Endothelial cell of umbilical vein (primary cell): Measurements from ENCODE around the gene RANGAP1. TPM values are rescaled to one million over a fixed set of nuclear protein-coding genes. Genes with fewer than 3 reads are reported as not detected.

Source experiments
- BruUV-seq: library from RNA; stranded (reverse); fragments of 400-500 nt; replicated peaks from 2 replicates; lab custom pipeline; 2021; lab: Mats Ljungman, UMichigan
- CTCF ChIA-PET: fragments of 300-600, 350-600 bp; sonication (Branson Sonifier 250); formaldehyde crosslinking; loops from one replicate; lab custom pipeline; 2021; ENCODE audit warnings: antibody characterized with exemption, inconsistent platforms; lab: Charles Lee
- POLR2A ChIA-PET: fragments of 300-600, 350-600 bp; sonication (Branson Sonifier 250); formaldehyde crosslinking; loops from one replicate; lab custom pipeline; 2021; ENCODE audit warnings: antibody characterized with exemption, inconsistent platforms; lab: Charles Lee
- DNase-seq: peaks from one replicate; pipeline ENCODE4 v3.0.0-alpha.2; 2011; ENCODE audit warnings: low read depth, low spot score
- FAIRE-seq: peaks from 2 replicates; lab custom pipeline; 2011; peaks lifted over from hg19 to GRCh38; lab: Jason Lieb, UNC
- H2AFZ ChIP-seq: 2 replicates; pipeline ENCODE4 v1.6.0; 2012; ENCODE audit warnings: low read depth, low read length, control low read depth, inconsistent platforms
- H3K27ac ChIP-seq: 2 replicates; pipeline ENCODE4 v1.5.1; 2011; ENCODE audit warnings: low read depth, mild to moderate bottlenecking, control low read depth, low read length, moderate library complexity; ENCODE audit not compliant: insufficient read depth
- H3K27me3 ChIP-seq, 2 experiments: 2 replicates each; pipeline versions ENCODE4 v1.6.0 to v1.6.1; 2011; ENCODE audit warnings: low read length in 2 of 2, mixed read lengths in 1 of 2; ENCODE audit not compliant: control insufficient read depth in 2 of 2, insufficient read depth in 2 of 2
- H3K36me3 ChIP-seq, 2 experiments: 2 replicates in 1 of 2; 3 replicates in 1 of 2; pipeline ENCODE4 v1.5.1; 2011; ENCODE audit warnings: low read length in 2 of 2, mild to moderate bottlenecking in 1 of 2, moderate library complexity in 1 of 2; ENCODE audit not compliant: control insufficient read depth in 2 of 2, insufficient read depth in 2 of 2; ENCODE audit errors: extremely low read depth in 1 of 2
- H3K4me1 ChIP-seq: 3 replicates; pipeline ENCODE4 v1.5.1; 2011; ENCODE audit warnings: mild to moderate bottlenecking, low read length; ENCODE audit not compliant: control insufficient read depth, insufficient read depth; ENCODE audit errors: extremely low read depth
- H3K4me2 ChIP-seq: 2 replicates; pipeline ENCODE4 v1.6.1; 2011; ENCODE audit warnings: low read length, control low read depth, mixed read lengths; ENCODE audit not compliant: insufficient read depth
- H3K4me3 ChIP-seq, 3 experiments: fragments of 200-600 bp in 1 of 3; sonication (generic), shearing (Covaris generic) in 1 of 3; replicated peaks in 1 of 3; 2 replicates each; pipeline ENCODE4 v1.5.1; 2011 to 2016; ENCODE audit warnings: control low read depth in 3 of 3, low read length in 3 of 3, mild to moderate bottlenecking in 2 of 3, inconsistent platforms in 1 of 3, low read depth in 1 of 3, moderate library complexity in 1 of 3; ENCODE audit not compliant: insufficient read depth in 1 of 3
- H3K79me2 ChIP-seq: 2 replicates; pipeline ENCODE4 v1.6.0; 2012; ENCODE audit warnings: low read length, inconsistent platforms; ENCODE audit not compliant: control insufficient read depth, insufficient read depth
- H3K9ac ChIP-seq: replicated peaks from 2 replicates; pipeline ENCODE3; 2011; ENCODE audit warnings: low read length, control low read depth; ENCODE audit not compliant: insufficient read depth; ENCODE audit errors: extremely low read depth
- H3K9me1 ChIP-seq: replicated peaks from 3 replicates; pipeline ENCODE4 v1.6.0; 2011; ENCODE audit warnings: mild to moderate bottlenecking, low read length; ENCODE audit not compliant: control insufficient read depth, insufficient read depth; ENCODE audit errors: extremely low read depth
- H3K9me3 ChIP-seq: replicated peaks from 2 replicates; pipeline ENCODE4 v1.5.1; 2012; ENCODE audit warnings: low read length, inconsistent platforms; ENCODE audit not compliant: control insufficient read depth, insufficient read depth
- H4K20me1 ChIP-seq: replicated peaks from 2 replicates; pipeline ENCODE3; 2011; ENCODE audit warnings: mild to moderate bottlenecking, low read length; ENCODE audit not compliant: control insufficient read depth, insufficient read depth; ENCODE audit errors: extremely low read depth
- EZH2 ChIP-seq: IDR thresholded peaks from 2 replicates; pipeline ENCODE4 v1.6.1; 2012; ENCODE audit warnings: borderline replicate concordance, low read depth, mild to moderate bottlenecking, moderate library complexity, low read length, inconsistent platforms; ENCODE audit not compliant: severe bottlenecking
- FOS ChIP-seq: IDR thresholded peaks from 2 replicates; pipeline ENCODE4 v1.6.1; 2011; ENCODE audit warnings: mild to moderate bottlenecking, low read length, moderate library complexity, borderline replicate concordance; ENCODE audit not compliant: insufficient read depth
- GATA2 ChIP-seq: IDR thresholded peaks from 2 replicates; pipeline ENCODE4 v1.7.0; 2011; ENCODE audit warnings: low read depth, mild to moderate bottlenecking, moderate library complexity, mixed read lengths, low read length; ENCODE audit not compliant: insufficient read length, insufficient read depth
- JUN ChIP-seq: IDR thresholded peaks from 2 replicates; pipeline ENCODE4 v1.6.1; 2011; ENCODE audit warnings: borderline replicate concordance, low read depth; ENCODE audit not compliant: insufficient read length, insufficient read depth
- MYC ChIP-seq: IDR thresholded peaks from one replicate; pipeline ENCODE4 v1.6.1; 2011; ENCODE audit warnings: mild to moderate bottlenecking, low read depth, low read length
- POLR2A ChIP-seq: IDR thresholded peaks from 2 replicates; pipeline ENCODE4 v1.6.1; 2012; ENCODE audit warnings: low read depth, mild to moderate bottlenecking, control low read depth, low read length
- POLR2AphosphoS5 ChIP-seq: IDR thresholded peaks from 2 replicates; pipeline ENCODE4 v1.6.1; 2012; ENCODE audit warnings: low read depth, mild to moderate bottlenecking, control low read depth, low read length, moderate library complexity; ENCODE audit not compliant: insufficient read depth
- dilution Hi-C: fragments of 300-500 bp; cut with MboI; formaldehyde crosslinking; loops from one replicate; pipeline ENCODE4 v1.15.0; 2019; ENCODE audit warnings: low sequenced_read_pairs; ENCODE audit not compliant: extremely low pct_ligation_motif_present
- intact Hi-C: fragments of 100-400 bp; cut with micrococcal nuclease; formaldehyde crosslinking; loops from one replicate; pipeline ENCODE4 v1.10.0; 2022
- polyA plus RNA-seq, 4 experiments: library from polyadenylated mRNA; depleted of rRNA in 3 of 4; stranded (reverse) in 3 of 4; unstranded in 1 of 4; fragments of >200 nt; gene quantifications; 2 replicates each; pipeline versions ENCODE4 v1.2.1 to v1.2.3, GENCODE V29; 2011 to 2012; ENCODE audit warnings: missing spikeins in 1 of 4
- total RNA-seq: library from RNA; stranded (reverse); gene quantifications from 2 replicates; pipeline ENCODE4 v1.2.3, GENCODE V29; 2021
- TF ChIP-seq, protein P1 (sequence below): IDR thresholded peaks from 2 replicates; pipeline ENCODE4 v1.6.1; 2011; ENCODE audit not compliant: insufficient read depth, insufficient read length
- TF ChIP-seq, protein P2 (sequence below), 2 donors: IDR thresholded peaks; 1 replicate in 1 of 2; 2 replicates in 1 of 2; pipeline ENCODE4 v1.5.1; 2011; ENCODE audit warnings: low read length in 2 of 2, mild to moderate bottlenecking in 2 of 2, moderate library complexity in 2 of 2, control low read depth in 1 of 2, inconsistent platforms in 1 of 2, low read depth in 1 of 2; ENCODE audit not compliant: insufficient read depth in 1 of 2; ENCODE audit errors: extremely low read depth in 1 of 2

The RANGAP1 gene
- total and polyA plus RNA-seq, 2 donors (not counting 3 experiments of a cell fraction or from before 2014, with no cell fraction given): 169 to 182 TPM

DNA sequence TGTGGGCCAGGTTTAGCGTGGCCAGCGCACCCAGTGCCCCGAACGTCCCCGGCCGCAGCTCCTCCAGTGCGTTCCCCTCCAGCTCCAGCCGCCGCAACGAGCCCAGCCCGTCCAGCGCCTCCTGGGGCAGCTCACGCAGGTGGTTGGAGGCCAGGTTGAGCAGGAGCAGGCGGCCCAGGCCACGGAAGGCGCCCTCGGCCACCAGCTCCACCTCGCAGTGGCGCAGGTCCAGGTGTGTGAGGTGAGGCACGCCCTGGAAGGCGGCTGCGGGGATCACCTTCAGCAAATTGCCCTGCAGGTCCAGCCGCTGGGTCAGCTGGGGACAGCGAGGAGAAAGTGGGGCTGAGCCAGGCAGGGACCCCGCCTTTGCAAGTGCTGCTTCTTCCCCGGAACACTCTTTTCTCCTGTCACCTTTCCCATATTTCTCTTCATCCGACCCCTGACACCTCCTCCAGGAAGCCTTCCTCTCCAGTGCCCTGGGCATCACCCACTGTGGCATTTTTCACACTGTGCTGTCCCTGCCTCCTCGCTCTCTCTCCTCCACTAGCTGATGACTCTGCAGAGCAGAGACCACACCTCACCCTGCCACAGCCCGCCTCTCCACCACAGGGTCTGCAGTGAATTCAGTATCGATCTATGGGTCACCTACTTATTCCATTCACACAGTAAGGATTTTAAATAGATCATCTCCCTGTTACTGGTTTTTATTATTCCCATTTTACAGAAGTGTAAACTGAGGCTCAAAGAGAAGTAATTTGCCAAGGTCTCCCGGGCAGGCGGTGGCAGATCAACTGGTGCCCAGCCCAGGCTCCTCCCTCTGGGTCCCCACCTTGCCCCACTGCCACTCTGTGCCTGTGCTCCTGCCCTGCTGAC lies 47.2 kb downstream of the RANGAP1 start:
- POLR2A ChIA-PET: interaction anchor here (1.2 kb wide), 1 partner anchor 42 kb away, joined by 3 read pairs; no protein-coding TSS in a partner anchor
- H3K27ac ChIP-seq: no peak overlapping the region
- no peaks in the 10 kb centered on the region for H3K9me3 ChIP-seq
- BruUV-seq: no TSS peak
- intact Hi-C loops (loop anchor here (10.0 kb wide), 1 partner anchor 314 kb away; no protein-coding TSS in a partner anchor), dilution Hi-C loops (no loop called here)
- H3K4me3 ChIP-seq: no peak overlapping the region
- no peaks in the 10 kb centered on the region for H4K20me1 ChIP-seq
- H3K4me2 ChIP-seq: no peak overlapping the region
- CTCF ChIA-PET: interaction anchor here (1.3 to 5.1 kb wide), 5 partner anchors 9 to 317 kb away, joined by 4 to 43 read pairs (median 13); no protein-coding TSS in a partner anchor
- DNase-seq (no peak), FAIRE-seq (no peak)
- no peaks in the 10 kb centered on the region for H3K36me3 ChIP-seq
- peak overlapping the region; percentile 67 for H2AFZ ChIP-seq
- H3K9ac ChIP-seq: no peak overlapping the region
- H3K79me2 ChIP-seq: no peaks in the 10 kb centered on the region
- no peaks in the 10 kb centered on the region for H3K9me1 ChIP-seq
- H3K4me1 ChIP-seq: peaks cover 5% of the 10 kb centered on the region
- TF ChIP-seq MYC (no peak), GATA2 (no peak), POLR2AphosphoS5 (no peak), FOS (no peak), POLR2A (no peak), EZH2 (no peak), JUN (no peak)
- TF ChIP-seq, protein P1, sequence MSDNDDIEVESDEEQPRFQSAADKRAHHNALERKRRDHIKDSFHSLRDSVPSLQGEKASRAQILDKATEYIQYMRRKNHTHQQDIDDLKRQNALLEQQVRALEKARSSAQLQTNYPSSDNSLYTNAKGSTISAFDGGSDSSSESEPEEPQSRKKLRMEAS: no peak
- TF ChIP-seq, protein P2, sequence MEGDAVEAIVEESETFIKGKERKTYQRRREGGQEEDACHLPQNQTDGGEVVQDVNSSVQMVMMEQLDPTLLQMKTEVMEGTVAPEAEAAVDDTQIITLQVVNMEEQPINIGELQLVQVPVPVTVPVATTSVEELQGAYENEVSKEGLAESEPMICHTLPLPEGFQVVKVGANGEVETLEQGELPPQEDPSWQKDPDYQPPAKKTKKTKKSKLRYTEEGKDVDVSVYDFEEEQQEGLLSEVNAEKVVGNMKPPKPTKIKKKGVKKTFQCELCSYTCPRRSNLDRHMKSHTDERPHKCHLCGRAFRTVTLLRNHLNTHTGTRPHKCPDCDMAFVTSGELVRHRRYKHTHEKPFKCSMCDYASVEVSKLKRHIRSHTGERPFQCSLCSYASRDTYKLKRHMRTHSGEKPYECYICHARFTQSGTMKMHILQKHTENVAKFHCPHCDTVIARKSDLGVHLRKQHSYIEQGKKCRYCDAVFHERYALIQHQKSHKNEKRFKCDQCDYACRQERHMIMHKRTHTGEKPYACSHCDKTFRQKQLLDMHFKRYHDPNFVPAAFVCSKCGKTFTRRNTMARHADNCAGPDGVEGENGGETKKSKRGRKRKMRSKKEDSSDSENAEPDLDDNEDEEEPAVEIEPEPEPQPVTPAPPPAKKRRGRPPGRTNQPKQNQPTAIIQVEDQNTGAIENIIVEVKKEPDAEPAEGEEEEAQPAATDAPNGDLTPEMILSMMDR (IDR thresholded peaks at IDR 0.05; ENCODE audit: extremely low read depth in 1 of 2, insufficient read depth in 1 of 2, low read depth in 1 of 2, low read length in 2 of 2): no peak
- H3K27me3 ChIP-seq: no peaks in the 10 kb centered on the region
